HEK293T (cell line): ENCODE measurements around the gene TRAPPC2B.

ENCODE experiments used
- FOXK2 ChIP-seq: fragments of 450-650 bp; IDR thresholded peaks from 2 replicates; pipeline ENCODE4 v1.6.1; 2016; ENCODE audit warnings: mild to moderate bottlenecking
- SUZ12 ChIP-seq: fragments of 450-650 bp; IDR thresholded peaks from 2 replicates; pipeline ENCODE4 v1.6.1; 2016; ENCODE audit warnings: mild to moderate bottlenecking

DNA sequence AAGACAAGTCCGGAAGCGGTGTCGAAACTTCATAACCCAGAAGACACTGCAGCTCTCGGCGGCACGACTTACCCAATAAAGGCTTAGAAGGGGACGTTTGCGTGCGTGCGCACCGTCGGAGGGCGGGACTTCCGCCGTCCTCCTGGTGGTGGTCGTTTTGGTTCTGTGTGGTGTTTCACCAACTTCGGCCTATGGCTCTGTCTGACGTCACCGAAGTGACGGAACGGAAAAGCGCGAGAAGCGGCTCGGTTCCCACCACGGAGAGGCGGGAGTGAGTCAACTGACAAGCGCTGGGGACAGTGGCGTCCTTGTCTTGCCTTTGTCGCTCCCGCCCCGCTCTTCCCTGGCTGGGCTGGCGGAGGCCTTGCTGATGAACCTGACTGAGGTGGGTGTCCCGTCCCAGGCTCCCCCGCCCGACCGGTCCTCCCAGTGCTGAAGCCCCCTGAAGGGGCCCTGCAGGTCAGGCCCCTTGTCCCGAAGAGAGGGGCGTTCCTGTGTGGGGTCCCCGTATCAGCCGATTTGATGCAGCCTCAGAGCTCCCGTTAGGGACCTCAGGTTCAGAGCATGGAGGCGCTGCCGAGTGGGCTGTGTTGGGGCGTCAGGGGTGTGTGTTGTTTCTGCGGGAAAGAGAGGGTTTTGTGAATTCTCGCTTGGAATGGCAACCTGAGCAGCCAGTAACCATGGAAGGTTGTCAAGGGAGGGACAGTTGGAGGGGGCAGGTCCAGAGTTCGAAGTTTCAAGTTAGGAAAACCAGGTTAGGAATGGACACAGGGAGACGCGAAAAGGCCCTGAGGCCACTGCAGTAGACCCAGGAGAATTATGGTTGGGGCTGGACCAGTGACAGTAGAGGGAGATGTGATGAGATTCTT is 26.6 kb downstream of the TRAPPC2B start, which contains the start of gene ZNF548:
- TF ChIP-seq FOXK2 = no peak
- no peak for TF ChIP-seq SUZ12
